OCI-LY3 (cell line): Measurements from ENCODE around the gene ILDR2.

ENCODE experiments used
- H2AFZ ChIP-seq: fragments of 200-600, 300-600 bp; shearing (Covaris generic); 2 replicates; pipeline ENCODE4 v1.6.0; 2014; ENCODE audit warnings: antibody characterized with exemption, low read depth, low read length
- H3K27ac ChIP-seq: fragments of 200-600, 300-600 bp; sonication (generic); 2 replicates; pipeline ENCODE4 v1.5.1; 2014; ENCODE audit warnings: mild to moderate bottlenecking, low read length, moderate library complexity, mixed read lengths
- H3K27me3 ChIP-seq: fragments of 200-600, 300-600 bp; sonication (generic); 2 replicates; pipeline ENCODE4 v1.6.1; 2014; ENCODE audit warnings: low read depth, low read length, mixed read lengths
- H3K36me3 ChIP-seq: fragments of 200-600, 300-600 bp; sonication (generic); replicated peaks from 2 replicates; pipeline ENCODE3; 2014; ENCODE audit warnings: low read depth, low read length, mixed read lengths
- H3K4me1 ChIP-seq: fragments of 300-600, 200-600 bp; sonication (generic); 2 replicates; pipeline ENCODE4 v1.6.1; 2014; ENCODE audit warnings: low read length, mixed read lengths
- H3K4me2 ChIP-seq: fragments of 200-600, 300-600 bp; sonication (generic); 2 replicates; pipeline ENCODE4 v1.6.1; 2014; ENCODE audit warnings: low read length, mixed read lengths
- H3K4me3 ChIP-seq: fragments of 300-600, 200-600 bp; sonication (generic); 2 replicates; pipeline ENCODE4 v1.5.1; 2014; ENCODE audit warnings: antibody characterized with exemption, mild to moderate bottlenecking, low read length, moderate library complexity
- H3K79me2 ChIP-seq: fragments of 300-600, 200-600 bp; shearing (Covaris generic); 2 replicates; pipeline ENCODE4 v1.6.1; 2014; ENCODE audit warnings: mild to moderate bottlenecking, low read length, mixed read lengths
- H3K9ac ChIP-seq: fragments of 300-600, 200-600 bp; shearing (Covaris generic); 2 replicates; pipeline ENCODE4 v1.6.0; 2014; ENCODE audit warnings: mild to moderate bottlenecking, low read length, moderate library complexity
- H3K9me3 ChIP-seq: fragments of 200-600, 300-600 bp; shearing (Covaris generic); 2 replicates; pipeline ENCODE4 v1.6.1; 2014; ENCODE audit warnings: low read length, mixed read lengths; ENCODE audit not compliant: insufficient read depth
- H4K20me1 ChIP-seq: fragments of 200-600, 300-600 bp; sonication (generic); 2 replicates; pipeline ENCODE4 v1.6.1; 2016; ENCODE audit warnings: low read length, mixed read lengths; ENCODE audit not compliant: insufficient read depth
- CTCF ChIP-seq: fragments of 200-600, 300-600 bp; sonication (generic); IDR thresholded peaks from 2 replicates; pipeline ENCODE4 v1.5.1; 2014; ENCODE audit warnings: antibody characterized with exemption, low read length, low read depth
- EZH2phosphoT487 ChIP-seq: fragments of 200-600 bp; shearing (Covaris generic); IDR thresholded peaks from 2 replicates; pipeline ENCODE4 v1.6.1; 2018; ENCODE audit warnings: antibody characterized with exemption, mixed run types, low read depth

ILDR2 gene

GRCh38 chr1:166908942-166909341 lies 66.4 kb downstream of the ILDR2 start:
- Histone ChIP-seq H2AFZ (no peak overlapping the region), H3K9ac (no peak overlapping the region), H3K4me3 (no peak overlapping the region), H3K27ac (no peak overlapping the region), H3K9me3 (peaks cover 13% of the 10 kb centered on the region; the same call in 1 of the 2 replicates), H3K79me2 (no peaks in the 10 kb centered on the region), H3K36me3 (no peaks in the 10 kb centered on the region), H3K27me3 (no peaks in the 10 kb centered on the region), H3K4me2 (no peak overlapping the region), H3K4me1 (peaks cover 12% of the 10 kb centered on the region), H4K20me1 (no peaks in the 10 kb centered on the region)
- TF ChIP-seq EZH2phosphoT487 (no peak), CTCF (no peak)

GRCh38 chr1:166907763-166908162 lies 67.6 kb downstream of the ILDR2 start:
- Histone ChIP-seq H3K79me2 (no peaks in the 10 kb centered on the region), H3K27ac (no peak overlapping the region), H4K20me1 (no peaks in the 10 kb centered on the region), H3K9me3 (peaks cover 13% of the 10 kb centered on the region; the same call in 1 of the 2 replicates), H3K4me2 (peak overlapping the region; percentile 30), H3K36me3 (no peaks in the 10 kb centered on the region), H3K27me3 (no peaks in the 10 kb centered on the region), H3K9ac (no peak overlapping the region), H3K4me3 (no peak overlapping the region), H2AFZ (peak overlapping the region; percentile 4), H3K4me1 (peaks cover 17% of the 10 kb centered on the region)
- TF ChIP-seq EZH2phosphoT487 (no peak), CTCF (no peak)

DNA sequence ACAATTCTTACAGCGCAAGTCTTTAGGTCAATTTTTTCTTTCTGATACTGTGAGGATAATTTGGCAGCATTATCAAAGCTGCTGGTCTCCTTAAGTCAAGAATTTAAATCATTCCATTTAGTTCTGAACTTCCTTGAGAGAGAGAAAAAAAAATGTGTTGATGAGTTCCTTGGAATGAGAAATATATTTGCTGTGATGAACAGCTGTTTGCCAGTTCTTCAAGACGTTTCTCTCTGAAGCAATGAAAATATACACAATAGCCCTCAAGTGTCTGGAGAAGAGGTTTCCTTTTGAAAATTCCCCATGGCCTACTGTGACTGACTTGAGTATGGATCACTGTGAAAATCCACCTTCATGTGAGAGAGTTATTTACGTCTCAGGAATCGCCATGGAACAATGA lies 68.3 kb downstream of the ILDR2 start:
- Histone ChIP-seq H3K4me1 (peaks cover 21% of the 10 kb centered on the region), H2AFZ (no peak overlapping the region), H3K27ac (no peak overlapping the region), H4K20me1 (no peaks in the 10 kb centered on the region), H3K4me3 (no peak overlapping the region), H3K9ac (no peak overlapping the region), H3K9me3 (peaks cover 12% of the 10 kb centered on the region; the same call in 1 of the 2 replicates), H3K36me3 (no peaks in the 10 kb centered on the region), H3K4me2 (no peak overlapping the region), H3K79me2 (no peaks in the 10 kb centered on the region), H3K27me3 (no peaks in the 10 kb centered on the region)
- TF ChIP-seq CTCF, result no peak
- TF ChIP-seq EZH2phosphoT487, result no peak

GRCh38 chr1:166906647-166907046 lies 68.7 kb downstream of the ILDR2 start:
- no peak overlapping the region for H3K27ac ChIP-seq
- no peak overlapping the region for H3K4me3 ChIP-seq
- H3K4me2 ChIP-seq, result no peak overlapping the region

More at GRCh38 chr1:166906647-166907046, 68.7 kb downstream of the ILDR2 start:
- H2AFZ ChIP-seq, result no peak overlapping the region
- H3K79me2 ChIP-seq, result no peaks in the 10 kb centered on the region
- H4K20me1 ChIP-seq, result no peaks in the 10 kb centered on the region
- no peak overlapping the region for H3K9ac ChIP-seq
- no peak for TF ChIP-seq CTCF
- no peak for TF ChIP-seq EZH2phosphoT487
- H3K27me3 ChIP-seq, result no peaks in the 10 kb centered on the region
- H3K4me1 ChIP-seq, result peaks cover 21% of the 10 kb centered on the region
- peaks cover 8% of the 10 kb centered on the region; the same call in 1 of the 2 replicates for H3K9me3 ChIP-seq
- H3K36me3 ChIP-seq, result no peaks in the 10 kb centered on the region
